Spleen (tissue), 7 donors: ENCODE data around the gene TBX4.

Experiments used
- CTCF ChIP-seq, 11 experiments: fragments of 200-600 bp in 7 of 11; fragments of 450-650 bp in 4 of 11; sonication (generic) in 4 of 11; IDR thresholded peaks in 8 of 11; conservative IDR thresholded peaks in 3 of 11; 1 replicate in 7 of 11; 2 replicates in 4 of 11; pipeline versions ENCODE4 v1.4.0 to v1.8.0; 2016 to 2021; ENCODE audit warnings: antibody characterized with exemption in 11 of 11, inconsistent platforms in 4 of 11, mild to moderate bottlenecking in 1 of 11
- POLR2A ChIP-seq, 3 donors: fragments of 450-650 bp; IDR thresholded peaks; one replicate each; pipeline ENCODE4 v1.5.1; 2017; ENCODE audit warnings: antibody characterized with exemption in 3 of 3, mild to moderate bottlenecking in 1 of 3
- POLR2AphosphoS5 ChIP-seq, 3 donors: sonication (generic); formaldehyde crosslinking; IDR thresholded peaks; one replicate each; pipeline ENCODE4 v1.5.1; 2017; ENCODE audit warnings: antibody characterized with exemption in 3 of 3
- donor health status: DM: no; HTN: no; CAD: no; lungs with moderate emphysema.
- donor health status: DM: no; HTN: no; CAD: no.
- donor health status: DM: no; HTN: no; CAD: no.

DNA sequence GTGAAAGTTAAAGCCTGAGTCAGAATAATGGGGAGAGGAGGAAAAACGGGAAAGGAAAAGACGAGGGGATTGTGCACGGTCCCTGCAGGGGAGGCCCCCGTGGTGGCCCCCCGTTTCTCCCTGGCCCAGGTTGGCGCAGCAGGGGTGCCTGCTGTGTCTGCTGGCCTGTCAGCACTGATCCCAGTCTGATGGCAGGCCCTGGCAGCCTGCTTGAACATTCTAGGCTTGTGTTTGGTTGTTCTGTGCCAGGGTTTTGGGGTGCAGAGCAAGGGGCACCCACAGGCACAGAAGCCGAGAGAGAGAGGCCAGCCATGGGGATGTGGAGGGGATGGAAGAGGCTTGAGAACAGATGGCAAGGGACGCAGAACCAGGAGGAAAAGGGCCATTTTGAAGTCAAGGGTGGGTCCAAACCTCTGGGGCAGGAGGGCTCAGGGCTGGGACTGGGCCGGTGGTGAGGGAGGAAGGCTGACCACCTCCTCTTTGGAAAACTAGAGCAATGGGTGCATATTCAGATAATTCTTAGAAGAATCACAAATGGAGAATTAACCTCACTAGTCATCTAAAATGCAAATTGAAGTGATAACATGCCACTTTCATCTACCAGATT, 35.9 kb downstream of the TBX4 start:
- TF ChIP-seq CTCF (IDR thresholded peaks at IDR 0.05 in 8 of 11, conservative IDR thresholded peaks at IDR 0.05 in 3 of 11) (no peak), POLR2A (IDR thresholded peaks at IDR 0.05) (no peak), POLR2AphosphoS5 (IDR thresholded peaks at IDR 0.05) (no peak)
